HG03565 (cell line): ENCODE results near the gene SPZ1.
"Not testable (repeated sequence)": the region's sequence is repeated elsewhere in the genome, so short reads cannot be mapped to it uniquely, and the experiment has no call there.

Source experiments
- ATAC-seq: cut with Tn5 transposase; IDR thresholded peaks from one replicate; pipeline ENCODE4 v1.9.1; 2021; ENCODE audit warnings: mild to moderate bottlenecking, moderate library complexity; ENCODE audit not compliant: unreplicated experiment

The SPZ1 gene, protein sequence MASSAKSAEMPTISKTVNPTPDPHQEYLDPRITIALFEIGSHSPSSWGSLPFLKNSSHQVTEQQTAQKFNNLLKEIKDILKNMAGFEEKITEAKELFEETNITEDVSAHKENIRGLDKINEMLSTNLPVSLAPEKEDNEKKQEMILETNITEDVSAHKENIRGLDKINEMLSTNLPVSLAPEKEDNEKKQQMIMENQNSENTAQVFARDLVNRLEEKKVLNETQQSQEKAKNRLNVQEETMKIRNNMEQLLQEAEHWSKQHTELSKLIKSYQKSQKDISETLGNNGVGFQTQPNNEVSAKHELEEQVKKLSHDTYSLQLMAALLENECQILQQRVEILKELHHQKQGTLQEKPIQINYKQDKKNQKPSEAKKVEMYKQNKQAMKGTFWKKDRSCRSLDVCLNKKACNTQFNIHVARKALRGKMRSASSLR

DNA sequence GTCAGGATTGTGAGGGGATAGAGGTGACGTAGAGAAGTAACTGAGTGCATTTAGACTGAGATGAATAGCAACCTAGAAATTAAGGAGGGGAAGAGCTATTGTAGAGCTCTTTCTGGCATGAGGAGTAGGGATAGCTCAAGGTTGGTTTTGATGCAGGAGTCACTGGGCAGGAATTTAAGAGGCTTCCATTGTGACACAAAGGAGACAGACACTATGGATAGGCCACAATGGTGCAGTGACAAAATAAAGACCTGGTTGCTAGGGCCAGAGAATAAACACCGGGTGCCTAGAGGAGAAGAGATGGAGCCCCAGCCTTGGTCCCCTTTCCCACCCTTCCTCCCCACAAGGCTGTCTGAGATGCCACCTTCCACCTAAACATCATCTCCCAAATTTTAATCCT lies at the start of gene SPZ1:
SPZ1 (plus strand) TSS at position 301 of the 400 bp plus-strand sequence. CDS start 214 bp downstream, outside the sequence.
- ATAC-seq: no peak

DNA sequence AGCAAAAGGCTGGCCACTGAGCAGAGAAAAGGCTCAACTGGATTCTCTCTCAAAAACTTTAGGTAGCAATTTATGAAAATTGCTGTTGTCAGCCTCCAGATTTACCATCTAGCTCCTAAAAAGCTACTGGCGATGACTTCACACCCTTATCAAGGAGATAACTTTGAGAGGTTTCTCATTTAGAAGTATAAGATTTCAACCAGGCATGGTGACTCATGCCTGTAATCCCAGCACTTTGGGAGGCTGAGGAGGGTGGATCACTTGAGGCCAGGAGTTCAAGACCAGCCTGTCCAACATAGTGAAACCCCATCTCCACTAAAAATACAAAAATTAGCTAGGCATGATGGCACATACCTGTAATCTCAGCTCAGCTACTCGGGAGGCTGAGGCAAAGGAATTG lies 49.3 kb upstream of the SPZ1 start:
- not testable (repeated sequence) for ATAC-seq

DNA sequence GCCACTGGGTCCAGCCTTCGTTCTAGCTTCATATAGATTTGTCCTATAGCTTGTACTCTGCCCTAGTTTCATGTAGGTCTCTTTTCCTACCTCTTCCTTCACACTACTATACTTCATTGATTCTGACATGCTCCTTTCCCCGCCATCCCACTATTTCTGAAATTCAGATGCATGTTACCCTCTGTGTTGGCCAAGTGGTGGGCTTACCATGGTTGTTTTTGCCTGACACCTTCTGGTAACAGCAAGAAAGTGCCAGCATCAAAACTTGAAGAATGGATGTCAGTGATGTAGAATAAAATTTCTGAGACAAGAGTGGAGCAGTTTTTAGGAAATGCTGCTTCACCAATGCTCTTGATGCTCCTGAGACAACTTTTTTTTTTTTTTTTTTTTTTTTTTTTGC lies 44.5 kb upstream of the SPZ1 start:
- no peak for ATAC-seq

DNA sequence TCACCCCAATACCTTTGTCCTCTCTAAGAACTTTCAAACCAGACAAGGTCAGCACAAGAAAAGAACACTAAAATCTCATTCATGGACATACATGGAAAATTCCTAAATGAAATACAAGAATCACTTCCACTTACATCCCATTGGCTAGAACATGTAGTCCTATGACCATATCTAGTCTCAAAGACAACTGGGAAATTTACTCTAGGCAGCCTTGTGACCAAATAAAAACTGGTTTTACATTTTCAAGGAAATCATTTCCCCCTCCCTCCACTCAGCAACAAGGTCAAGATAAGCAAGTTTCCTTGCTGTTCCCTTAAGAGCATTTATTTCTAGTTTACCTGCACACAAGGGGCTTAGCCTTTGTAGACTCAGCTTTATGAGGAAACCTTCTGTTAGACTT lies 43.6 kb upstream of the SPZ1 start:
- ATAC-seq: no peak

DNA sequence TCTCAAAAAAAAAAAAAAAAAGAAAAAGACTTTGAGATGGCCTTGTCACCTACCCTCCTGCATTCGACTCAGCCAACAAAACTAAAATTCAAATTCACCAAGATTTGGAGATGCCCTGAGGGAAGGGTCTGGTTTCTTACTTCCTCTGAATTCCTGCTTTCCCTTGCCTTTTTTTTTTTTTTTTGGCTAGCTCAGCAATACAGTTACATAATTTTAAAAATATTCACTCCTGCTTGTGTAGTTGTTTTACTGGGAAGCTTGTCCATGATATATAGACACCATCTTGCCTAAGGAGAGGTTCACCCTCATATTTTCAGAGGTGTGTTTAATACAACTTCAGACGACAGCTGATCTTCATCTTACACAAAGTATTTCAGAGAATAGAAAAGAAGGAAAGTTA lies 42.6 kb upstream of the SPZ1 start:
- no peak for ATAC-seq

DNA sequence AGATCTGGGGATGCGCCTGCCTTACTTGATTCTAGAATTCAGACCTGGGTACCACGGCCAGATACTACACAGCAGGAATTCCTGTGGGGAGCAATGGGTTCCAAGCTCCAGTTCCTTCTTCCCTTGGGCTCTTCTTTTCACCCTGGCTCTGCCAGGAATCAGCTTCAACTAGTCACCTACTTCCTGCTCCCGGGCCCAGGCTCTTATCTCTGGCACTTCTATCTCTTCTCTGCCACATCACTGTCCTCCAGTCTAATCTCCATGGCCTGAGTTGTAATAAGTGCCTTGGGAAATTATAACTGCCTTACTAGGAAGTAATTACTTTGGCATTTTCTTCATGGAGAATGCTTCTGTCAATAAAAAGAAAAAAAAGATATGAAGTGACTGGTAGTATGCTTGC lies 37.7 kb upstream of the SPZ1 start:
- no peak for ATAC-seq

DNA sequence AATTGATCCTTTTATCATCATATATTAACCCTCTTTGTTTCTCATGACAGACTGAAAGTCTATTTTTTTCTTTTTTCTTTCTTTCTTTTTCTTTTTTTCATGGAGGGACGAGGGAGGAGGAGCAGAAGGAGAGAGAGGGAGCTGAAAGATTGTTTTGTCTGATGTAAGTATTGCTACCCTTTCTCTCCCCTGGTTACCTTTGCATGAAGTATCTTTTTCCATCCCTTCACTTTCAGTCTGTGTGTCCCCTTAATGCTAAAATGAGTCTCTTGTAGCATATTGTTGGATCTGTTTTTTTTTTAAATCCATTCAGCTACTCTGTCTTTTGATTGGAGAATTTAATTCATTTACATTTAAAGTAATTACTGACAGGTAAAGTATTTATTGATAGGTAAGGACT lies 36.4 kb upstream of the SPZ1 start:
- no peak for ATAC-seq

DNA sequence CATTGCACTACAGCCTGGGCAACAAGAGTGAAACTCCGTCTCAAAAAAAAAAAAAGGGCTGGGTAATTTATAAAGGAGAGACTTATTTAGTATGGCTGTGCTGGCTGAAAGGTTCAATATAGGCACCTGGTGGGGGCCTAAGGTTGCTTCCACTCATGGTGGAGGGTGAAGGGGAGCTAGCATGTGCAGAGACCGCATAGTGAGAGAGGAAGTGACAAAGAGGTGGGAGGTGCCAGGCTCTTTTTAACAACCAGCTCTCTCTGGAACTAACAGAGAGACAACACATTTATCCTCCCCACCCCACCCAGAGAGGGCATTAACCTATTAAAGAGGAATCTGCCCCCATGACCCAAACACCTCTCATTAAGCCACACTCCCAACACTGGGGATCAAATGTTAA lies 35.1 kb upstream of the SPZ1 start:
- no peak for ATAC-seq

- no peak for ATAC-seq
Observed at GRCh38 chr5:80288177-80288576, 31.6 kb upstream of the SPZ1 start.

- no peak for ATAC-seq
Observed at GRCh38 chr5:80289320-80289719, 30.5 kb upstream of the SPZ1 start.

- no peak for ATAC-seq
Observed at GRCh38 chr5:80291761-80292160, 28.0 kb upstream of the SPZ1 start.

GRCh38 chr5:80296121-80296520 lies 23.7 kb upstream of the SPZ1 start:
- no peak for ATAC-seq

- no peak for ATAC-seq
Observed at GRCh38 chr5:80299601-80300000, 20.2 kb upstream of the SPZ1 start.

GRCh38 chr5:80300125-80300524 lies 19.7 kb upstream of the SPZ1 start:
- no peak for ATAC-seq

- ATAC-seq: not testable (repeated sequence)
Observed at GRCh38 chr5:80300796-80301195, 19.0 kb upstream of the SPZ1 start.

DNA sequence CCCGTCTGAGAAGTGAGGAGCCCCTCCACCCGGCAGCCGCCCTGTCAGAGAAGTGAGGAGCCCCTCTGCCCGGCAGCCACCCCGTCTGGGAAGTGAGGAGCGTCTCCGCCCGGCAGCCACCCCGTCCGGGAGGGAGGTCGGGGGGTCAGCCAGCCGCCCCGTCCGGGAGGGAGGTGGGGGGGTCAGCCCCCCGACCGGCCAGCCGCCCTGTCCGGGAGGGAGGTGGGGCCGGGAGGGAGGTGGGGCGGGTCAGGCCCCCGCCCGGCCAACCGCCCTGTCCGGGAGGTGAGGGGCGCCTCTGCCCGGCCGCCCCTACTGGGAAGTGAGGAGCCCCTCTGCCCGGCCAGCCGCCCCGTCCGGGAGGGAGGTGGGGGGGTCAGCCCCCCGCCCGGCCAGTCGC lies 18.5 kb upstream of the SPZ1 start:
- ATAC-seq: not testable (repeated sequence)

DNA sequence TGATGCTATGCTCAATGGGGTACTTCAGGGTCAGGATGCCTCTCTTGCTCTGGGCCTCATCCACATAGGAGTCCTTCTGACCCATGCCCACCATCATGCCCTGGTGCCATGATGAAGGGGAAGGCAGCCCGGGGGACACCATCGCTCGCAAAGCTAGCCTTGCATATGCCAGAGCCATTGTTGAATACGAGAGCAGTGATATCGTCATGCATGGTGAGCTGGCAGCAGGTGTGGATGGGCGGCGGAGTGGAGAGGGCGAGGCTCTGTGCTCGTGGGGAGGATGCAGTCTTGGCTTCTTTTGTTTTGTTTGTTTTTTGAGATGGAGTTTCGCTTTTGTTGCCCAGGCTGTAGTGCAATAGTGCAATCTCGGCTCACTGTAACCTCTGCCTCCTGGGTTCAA lies 17.2 kb upstream of the SPZ1 start:
- ATAC-seq: no peak

DNA sequence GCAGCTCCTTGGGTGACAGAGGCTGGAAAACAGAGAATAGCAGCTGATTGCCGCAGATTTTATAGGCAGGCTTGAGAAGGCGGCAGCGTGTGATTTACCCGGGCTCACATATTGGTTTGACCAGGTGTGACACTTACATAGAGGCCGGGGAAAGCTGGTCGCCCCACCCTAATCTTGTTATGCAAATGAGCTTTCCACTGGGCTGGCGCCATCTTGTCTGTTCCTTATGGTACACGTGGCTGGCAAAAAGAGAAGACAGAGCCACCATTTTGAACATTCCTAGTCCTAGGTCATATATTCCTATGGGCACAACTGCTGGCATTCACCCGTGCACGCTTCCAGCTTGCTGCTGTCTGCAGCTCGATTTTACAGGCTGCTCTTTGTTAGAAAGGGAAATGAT lies 11.3 kb upstream of the SPZ1 start:
- no peak for ATAC-seq

- no peak for ATAC-seq
Observed at GRCh38 chr5:80309871-80310665, 9.7 kb upstream of the SPZ1 start.

- no peak for ATAC-seq
Observed at GRCh38 chr5:80315244-80315643, 4.6 kb upstream of the SPZ1 start.

DNA sequence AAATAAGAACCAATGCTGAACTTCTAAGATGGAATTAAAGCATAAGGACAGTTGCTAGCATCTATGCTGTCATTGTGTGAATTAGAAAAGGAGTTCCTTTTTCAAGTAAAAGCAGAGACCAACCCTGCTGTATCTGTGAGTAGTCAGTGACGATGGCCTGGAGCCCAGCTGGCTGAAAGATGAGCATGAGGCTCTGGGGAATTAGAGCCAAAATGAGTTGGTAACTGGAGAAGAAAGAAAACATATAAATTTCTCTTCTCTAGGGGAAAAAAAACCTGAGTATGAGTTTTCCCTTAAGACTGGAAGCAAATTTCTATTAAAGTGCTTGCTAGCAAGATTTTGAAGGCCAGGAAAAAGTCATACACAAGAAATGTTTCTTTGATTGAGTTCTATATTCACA lies 1.6 kb upstream of the SPZ1 start:
- ATAC-seq: no peak

DNA sequence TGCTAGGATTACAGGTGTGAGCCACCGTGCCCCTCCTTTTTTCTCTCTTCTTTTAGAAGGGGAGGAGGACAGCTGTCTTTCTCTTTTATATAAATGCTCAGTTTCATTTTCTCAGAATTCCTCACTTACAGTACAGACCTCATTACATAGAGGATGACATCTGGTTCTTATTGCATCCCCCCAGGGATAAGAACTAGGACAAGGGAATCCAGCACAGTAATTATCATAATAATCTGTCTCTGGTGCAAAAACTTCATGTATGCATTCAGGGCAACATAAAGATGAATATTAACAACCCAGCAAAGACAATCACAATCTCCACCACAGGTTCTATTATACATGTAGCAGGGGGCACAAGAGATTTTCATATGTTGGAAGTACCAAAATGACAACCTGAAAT lies 5.1 kb downstream of the SPZ1 start:
- ATAC-seq: no peak
